ENCODE results near the gene SPINT1. TPM values are rescaled to one million over a fixed set of nuclear protein-coding genes. Genes with fewer than 3 reads are reported as not detected.

SPINT1 gene
- 138 TPM for total RNA-seq

GRCh38 chr15:40843885-40844695, at the start of gene SPINT1:
TSS of gene SPINT1 (plus strand) at chr15:40844048. CDS start at chr15:40844555, 507 bp downstream.
- DNase-seq (ENCODE audit: low spot score), result peak; percentile 77

- no peak for DNase-seq (ENCODE audit: low spot score)
Measured at GRCh38 chr15:40796041-40796440, 47.8 kb upstream of the SPINT1 start.

DNA sequence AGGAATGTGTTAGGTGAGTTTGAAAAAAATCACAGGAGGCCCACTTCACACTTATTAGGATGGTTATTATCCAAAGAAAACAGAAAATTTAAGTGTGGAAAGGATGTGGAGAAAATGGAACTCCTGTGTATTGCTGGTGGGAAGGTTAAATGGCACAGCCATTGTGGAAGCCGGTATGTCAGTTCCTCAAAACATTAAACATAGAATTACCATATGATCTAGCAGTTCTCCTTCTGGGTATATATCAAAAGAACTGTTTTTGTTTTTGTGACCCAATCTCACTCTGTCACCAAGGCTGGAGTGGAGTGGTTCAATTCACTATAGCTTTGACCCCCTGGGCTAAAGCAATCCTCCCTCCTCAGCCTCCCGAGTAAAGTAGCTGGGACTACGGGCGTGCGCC, 47.3 kb upstream of the SPINT1 start:
- DNase-seq (ENCODE audit: low spot score), result no peak

DNA sequence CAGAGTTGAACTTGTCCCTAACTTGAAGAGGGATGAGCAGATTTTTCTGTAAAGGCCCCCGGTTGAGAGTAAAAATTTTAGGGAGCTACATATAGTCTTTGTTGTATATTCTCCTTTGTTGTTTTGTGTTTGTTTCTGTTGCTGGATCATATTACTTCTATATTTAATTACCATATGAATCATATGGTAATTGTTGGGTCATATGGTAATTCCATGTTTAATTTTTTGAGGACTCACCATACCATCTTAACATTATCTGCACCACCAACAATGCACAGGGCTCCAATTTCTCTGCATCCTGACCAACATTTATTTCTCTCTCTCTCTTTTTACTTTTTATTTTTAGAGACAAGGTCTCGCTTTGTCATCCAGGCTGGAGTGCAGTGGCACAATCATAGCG, 44.3 kb upstream of the SPINT1 start:
- DNase-seq (ENCODE audit: low spot score), result no peak

DNA sequence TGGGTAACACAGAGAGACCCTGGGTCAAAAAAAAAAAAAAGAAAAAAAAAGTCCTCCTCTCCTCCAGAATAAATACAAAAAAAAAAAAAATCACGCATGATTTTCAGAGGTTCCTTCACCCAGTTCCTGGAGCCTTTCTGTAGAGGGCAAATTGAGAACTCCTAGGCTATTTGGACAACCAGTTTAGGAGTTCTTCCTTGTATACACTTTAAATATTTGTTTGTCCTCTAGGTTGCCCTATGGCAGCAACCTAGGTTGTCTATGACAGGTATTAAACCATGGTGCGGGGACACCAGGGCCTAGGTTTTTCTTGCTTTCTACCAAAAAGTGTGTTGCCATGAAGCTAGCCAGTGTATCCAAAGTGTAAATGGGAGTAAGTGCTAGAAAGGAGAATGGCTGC, 40.8 kb upstream of the SPINT1 start:
- no peak for DNase-seq (ENCODE audit: low spot score)

- no peak for DNase-seq (ENCODE audit: low spot score)
Measured at GRCh38 chr15:40803688-40804087, 40.2 kb upstream of the SPINT1 start.

- DNase-seq (ENCODE audit: low spot score), result no peak
Measured at GRCh38 chr15:40806672-40807027, 37.2 kb upstream of the SPINT1 start.

DNA sequence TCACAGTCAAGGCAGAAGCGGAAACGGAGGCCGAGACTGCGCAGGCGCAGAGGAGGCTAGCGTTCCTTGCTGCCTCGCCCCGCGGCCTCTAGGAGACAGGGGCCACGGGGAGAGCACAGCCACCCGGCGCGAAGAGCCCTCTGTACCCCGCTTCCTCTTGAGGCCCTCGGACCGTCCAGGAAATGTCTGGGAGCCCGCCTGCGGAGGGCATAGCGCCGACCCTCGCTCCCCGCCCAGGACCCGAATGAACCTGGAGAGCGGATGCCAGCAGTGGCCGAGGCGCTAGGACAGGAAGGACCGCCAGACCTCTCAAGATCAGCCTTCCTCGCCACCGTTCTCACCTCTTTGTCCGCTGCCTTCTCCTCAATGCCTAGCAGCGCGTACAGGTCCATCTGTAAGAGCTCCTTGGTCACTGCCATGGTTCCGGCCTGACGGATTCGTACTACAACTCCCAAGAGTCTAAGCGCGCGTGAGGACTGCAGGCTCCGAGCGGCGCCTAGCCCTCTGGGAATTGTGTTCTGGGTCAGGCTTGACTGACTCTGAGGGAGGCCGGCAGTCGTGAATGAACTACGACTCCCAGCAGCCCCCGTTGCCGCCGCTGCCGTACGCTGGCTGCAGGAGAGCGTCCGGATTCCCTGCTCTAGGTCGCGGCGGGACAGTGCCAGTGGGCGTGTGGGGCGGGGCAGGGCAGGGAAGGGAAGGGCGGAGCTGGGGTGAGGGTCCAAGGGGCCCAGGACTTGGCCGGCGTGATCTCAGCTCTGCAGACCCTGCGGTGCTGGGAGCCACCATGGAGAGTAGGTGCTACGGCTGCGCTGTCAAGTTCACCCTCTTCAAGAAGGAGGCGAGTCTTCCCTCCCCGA, 36.6 kb upstream of the SPINT1 start, which contains the start of the genes DNAJC17 and ZFYVE19:
Gene DNAJC17, minus strand, starts transcription at position 446 of the 860 bp plus-strand sequence. Its CDS starts 27 bp downstream, at position 419.
Gene ZFYVE19, plus strand, starts transcription at position 62 of the 860 bp plus-strand sequence. Its CDS starts 501 bp downstream, at position 563.
- peak; percentile 96 for DNase-seq (ENCODE audit: low spot score)

- no peak for DNase-seq (ENCODE audit: low spot score)
Measured at GRCh38 chr15:40807888-40808461, 35.9 kb upstream of the SPINT1 start.

DNA sequence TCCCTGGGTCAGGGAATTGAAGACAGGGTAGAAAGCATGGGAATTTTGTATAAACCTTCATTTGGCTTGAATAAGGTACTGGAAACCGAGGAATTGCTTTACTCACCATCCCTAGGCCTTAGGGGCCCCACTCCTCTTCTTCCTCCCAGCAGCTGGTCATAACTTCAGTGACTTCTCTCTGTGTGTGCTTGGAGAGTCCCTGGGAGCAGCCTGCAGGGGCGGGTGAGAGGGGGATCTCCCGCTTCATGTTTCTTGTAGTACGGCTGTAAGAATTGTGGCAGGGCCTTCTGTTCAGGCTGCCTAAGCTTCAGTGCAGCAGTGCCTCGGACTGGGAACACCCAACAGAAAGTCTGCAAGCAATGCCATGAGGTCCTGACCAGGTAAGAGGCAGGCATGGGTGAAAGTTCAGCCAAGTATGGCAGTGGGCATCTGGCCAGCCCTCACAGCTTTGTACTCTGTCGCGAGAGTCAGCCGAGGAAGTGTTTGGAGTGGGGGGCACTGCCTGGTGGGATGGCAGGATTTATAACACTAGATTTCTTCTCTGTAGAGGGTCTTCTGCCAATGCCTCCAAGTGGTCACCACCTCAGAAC, 34.9 kb upstream of the SPINT1 start:
- no peak for DNase-seq (ENCODE audit: low spot score)

GRCh38 chr15:40812721-40813425, 31.0 kb upstream of the SPINT1 start:
- no peak for DNase-seq (ENCODE audit: low spot score)

- no peak for DNase-seq (ENCODE audit: low spot score)
Measured at GRCh38 chr15:40815042-40815698, 28.7 kb upstream of the SPINT1 start.

GRCh38 chr15:40819048-40819447, 24.8 kb upstream of the SPINT1 start:
- no peak for DNase-seq (ENCODE audit: low spot score)

DNA sequence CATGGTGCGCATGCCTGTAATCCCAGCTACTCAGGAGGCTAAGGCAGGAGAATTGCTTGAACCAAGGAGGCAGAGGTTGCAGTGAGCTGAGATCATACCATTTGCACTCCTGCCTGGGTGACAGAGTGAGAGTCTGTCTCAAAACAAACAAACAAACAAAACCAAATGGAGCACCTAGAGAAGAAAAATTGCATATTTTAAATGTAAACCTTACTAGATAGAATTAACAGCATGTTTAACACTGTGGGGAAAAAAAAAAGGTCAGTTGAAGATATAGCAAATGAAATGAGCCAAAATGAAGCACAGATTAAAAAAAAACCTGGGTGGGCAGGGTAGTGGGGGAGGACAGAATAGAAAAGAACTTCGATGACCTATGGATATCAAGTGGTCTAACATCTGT, 22.7 kb upstream of the SPINT1 start:
- DNase-seq (ENCODE audit: low spot score), result no peak

DNA sequence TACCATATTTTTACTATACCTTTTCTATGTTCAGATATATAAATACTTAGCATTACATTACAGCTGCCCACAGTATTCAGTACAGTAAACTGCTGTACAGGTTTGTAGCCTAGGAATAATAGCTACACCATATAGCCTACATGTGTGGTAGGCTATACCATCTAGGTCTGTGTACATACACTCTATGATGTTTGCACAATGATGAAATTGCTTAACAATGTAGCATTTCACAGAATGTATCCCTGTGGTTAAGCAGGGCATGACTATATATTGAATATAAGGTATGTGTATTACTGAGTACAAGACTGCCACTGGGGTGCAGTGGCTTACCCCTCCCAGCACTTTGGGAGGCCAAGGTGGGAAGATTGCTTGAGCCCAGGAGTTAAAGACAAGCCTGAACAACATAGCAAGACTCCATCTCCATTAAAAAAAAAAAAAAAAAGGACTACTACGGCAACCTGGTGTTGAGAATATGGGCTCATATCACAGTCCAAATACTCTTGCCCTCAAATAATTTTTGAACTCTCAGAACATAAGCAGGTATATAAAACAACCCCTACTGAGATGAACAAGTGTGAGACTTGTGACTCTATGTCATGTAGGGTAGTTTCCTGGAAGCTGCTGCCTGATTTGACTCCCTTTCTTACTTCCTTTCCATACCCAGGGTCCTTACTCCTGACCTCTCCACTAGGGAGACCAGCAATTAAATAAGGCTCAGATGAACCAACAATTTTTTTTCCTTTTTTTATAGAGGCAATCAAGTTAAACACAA, 20.1 kb upstream of the SPINT1 start:
- DNase-seq (ENCODE audit: low spot score), result no peak

DNA sequence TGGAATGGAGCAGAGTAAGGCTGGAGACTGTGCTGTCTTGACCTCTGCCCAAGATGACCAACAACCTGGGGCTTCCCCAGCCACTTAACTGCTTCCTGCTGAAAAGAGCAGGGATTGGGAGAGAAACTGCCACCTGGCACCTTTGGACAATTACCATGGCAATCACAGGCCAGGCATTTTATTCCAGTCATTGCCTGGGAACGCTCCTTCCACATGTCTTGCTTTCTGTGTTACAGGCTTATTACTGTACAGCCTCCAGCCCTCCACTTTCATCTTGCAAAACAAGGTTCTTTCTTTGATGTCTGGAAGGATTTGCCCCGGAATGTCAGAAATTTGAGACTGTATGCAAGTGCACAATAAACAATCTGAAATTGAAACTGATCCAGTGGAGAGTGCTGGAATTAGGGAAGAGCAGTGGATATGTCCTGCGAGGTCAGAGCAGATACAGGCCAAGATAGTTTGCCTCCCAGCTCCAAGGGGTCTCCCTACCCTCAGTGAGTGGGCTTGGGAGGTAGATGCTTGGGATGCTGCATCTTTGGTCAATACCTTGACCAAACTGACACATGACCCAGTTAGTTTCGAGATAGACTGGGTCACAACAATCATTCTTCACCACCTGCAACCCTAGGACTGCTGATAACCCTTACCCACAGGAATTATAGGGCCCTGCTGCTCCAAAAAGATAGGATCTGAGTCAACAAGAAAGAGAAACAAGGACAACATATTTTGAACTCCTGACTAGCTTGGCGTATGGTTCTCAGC, 18.0 kb upstream of the SPINT1 start:
- no peak for DNase-seq (ENCODE audit: low spot score)

DNA sequence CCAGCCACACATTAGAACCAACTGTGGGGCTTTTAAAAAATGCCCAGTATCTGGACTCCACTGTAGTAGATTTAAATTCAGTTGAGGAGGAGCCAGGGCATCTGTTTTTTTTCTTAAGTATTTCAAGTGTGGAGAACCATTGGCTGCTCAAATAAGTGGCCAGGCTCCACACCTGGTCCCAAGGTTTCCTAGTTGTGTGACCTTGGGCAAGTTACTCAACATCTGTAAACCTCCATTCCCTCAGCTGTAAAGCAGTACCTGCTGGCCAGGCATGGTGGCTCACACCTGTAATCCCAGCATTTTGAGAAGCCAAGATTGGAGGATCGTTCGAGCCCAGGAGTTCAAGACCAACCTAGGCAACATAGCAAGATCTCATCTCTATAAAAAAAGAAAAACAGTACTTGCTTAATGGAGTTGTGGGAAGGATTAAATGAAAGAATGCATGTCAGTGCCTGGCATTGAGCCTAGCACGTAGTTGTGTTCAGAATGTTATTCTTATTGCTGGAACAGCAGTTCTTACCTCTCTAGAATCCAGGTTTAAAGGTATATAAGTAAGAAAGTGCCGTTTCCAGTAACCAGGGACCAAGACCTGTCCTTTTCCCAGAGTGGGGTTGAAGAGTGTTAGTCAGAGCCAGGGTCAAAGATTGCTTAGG, 17.3 kb upstream of the SPINT1 start:
- no peak for DNase-seq (ENCODE audit: low spot score)

GRCh38 chr15:40828447-40829036, 15.3 kb upstream of the SPINT1 start, which contains the start of gene PPP1R14D:
TSS of gene PPP1R14D (minus strand) at chr15:40828708. CDS start at chr15:40828641, 67 bp downstream.
- DNase-seq (ENCODE audit: low spot score), result no peak
